Neural crest cell (in vitro differentiated cells): ENCODE measurements around the gene TBC1D17. TPM values are rescaled to one million over a fixed set of nuclear protein-coding genes. Genes with fewer than 3 reads are reported as not detected.

Source experiments
- DNase-seq: peaks from one replicate; pipeline ENCODE4 v3.0.0; 2021; ENCODE audit warnings: low read depth, mixed read lengths, low spot score
- H3K27ac Mint-ChIP-seq: one replicate; pipeline ENCODE4 v1.8.0; 2021; ENCODE audit warnings: mild to moderate bottlenecking, mixed read lengths; ENCODE audit not compliant: unreplicated experiment
- H3K27me3 Mint-ChIP-seq: 2 replicates; pipeline ENCODE4 v1.8.0; 2021; ENCODE audit warnings: low read depth, mild to moderate bottlenecking, mixed read lengths
- H3K36me3 Mint-ChIP-seq: 2 replicates; pipeline ENCODE4 v1.8.0; 2021; ENCODE audit warnings: low read depth, mild to moderate bottlenecking, mixed read lengths
- H3K4me1 Mint-ChIP-seq: 2 replicates; pipeline ENCODE4 v1.8.0; 2021; ENCODE audit warnings: mixed read lengths
- H3K4me3 Mint-ChIP-seq: one replicate; pipeline ENCODE4 v1.8.0; 2021; ENCODE audit warnings: mild to moderate bottlenecking, mixed read lengths
- H3K9me3 Mint-ChIP-seq: 2 replicates; pipeline ENCODE4 v1.8.0; 2021; ENCODE audit warnings: mixed read lengths
- CTCF ChIP-seq: fragments of 200-600 bp; sonication (generic); conservative IDR thresholded peaks from 2 replicates; pipeline ENCODE4 v1.5.0; 2021; ENCODE audit warnings: antibody characterized with exemption, mild to moderate bottlenecking
- total RNA-seq: library from RNA; stranded (reverse); gene quantifications from 2 replicates; pipeline ENCODE4 v1.2.1, GENCODE V29; 2021

The TBC1D17 gene
- total RNA-seq, 1 donor from 2014 or later, result 30.5 TPM

DNA sequence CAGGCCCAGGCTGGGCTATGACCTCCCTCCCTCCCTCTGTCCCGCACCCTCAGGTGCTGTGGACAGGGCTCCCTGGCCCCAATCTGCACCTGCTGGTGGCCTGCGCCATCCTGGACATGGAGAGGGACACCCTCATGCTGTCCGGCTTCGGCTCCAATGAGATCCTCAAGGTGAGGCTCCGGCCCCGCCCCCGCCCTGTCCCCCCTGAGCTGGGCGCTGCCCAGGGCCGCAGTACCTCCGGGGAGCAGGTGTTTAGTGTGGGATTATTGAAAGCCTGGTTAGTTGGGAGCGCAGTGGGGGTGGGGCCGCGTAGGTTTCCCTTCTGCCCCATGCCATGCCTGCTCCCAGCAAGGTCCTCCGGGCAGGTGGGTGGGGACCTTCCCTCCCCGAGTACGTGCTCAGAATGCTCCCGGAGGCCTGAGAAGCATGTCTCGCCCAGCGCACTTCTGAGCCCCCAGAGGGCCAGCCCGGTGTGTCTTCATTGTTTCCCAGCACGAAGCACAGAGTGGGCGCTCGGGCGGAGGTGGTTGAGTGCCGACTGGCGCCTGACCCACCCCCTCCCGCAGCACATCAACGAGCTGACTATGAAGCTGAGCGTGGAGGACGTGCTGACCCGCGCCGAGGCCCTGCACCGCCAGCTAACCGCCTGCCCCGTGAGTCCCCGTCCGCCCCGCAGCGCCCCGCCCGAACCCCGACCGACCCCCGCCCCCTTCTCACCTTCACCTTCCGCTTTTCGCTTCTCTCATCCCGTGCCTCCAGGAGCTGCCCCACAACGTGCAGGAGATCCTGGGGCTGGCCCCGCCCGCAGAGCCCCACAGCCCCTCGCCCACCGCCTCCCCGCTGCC, 10.4 kb downstream of the TBC1D17 start:
- no peak for TF ChIP-seq CTCF
- Mint-ChIP-seq H3K4me3 (no peak overlapping the region), H3K4me1 (peaks cover 4% of the 10 kb centered on the region), H3K27me3 (peaks cover 21% of the 10 kb centered on the region), H3K27ac (no peak overlapping the region), H3K9me3 (no peaks in the 10 kb centered on the region), H3K36me3 (peaks cover 16% of the 10 kb centered on the region)
- DNase-seq, result no peak

DNA sequence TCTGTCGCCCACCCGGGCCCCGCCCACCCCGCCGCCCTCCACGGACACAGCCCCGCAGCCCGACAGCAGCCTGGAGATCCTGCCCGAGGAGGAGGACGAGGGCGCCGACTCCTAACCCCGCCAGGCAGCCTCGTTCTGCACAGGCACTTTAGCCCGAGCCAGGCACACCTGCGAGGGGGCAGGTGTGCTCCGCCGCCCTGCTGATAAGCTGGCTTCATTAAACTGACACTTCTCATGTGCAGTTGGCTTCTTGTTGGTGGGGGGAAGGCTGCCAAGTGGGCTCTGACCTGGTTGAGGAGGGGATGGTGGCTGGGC, 11.0 kb downstream of the TBC1D17 start:
- no peaks in the 10 kb centered on the region for H3K9me3 Mint-ChIP-seq
- peaks cover 4% of the 10 kb centered on the region for H3K4me1 Mint-ChIP-seq
- H3K36me3 Mint-ChIP-seq, result peaks cover 11% of the 10 kb centered on the region
- H3K27ac Mint-ChIP-seq, result no peak overlapping the region
- no peak overlapping the region for H3K4me3 Mint-ChIP-seq
- no peak for TF ChIP-seq CTCF
- DNase-seq, result no peak
- peaks cover 26% of the 10 kb centered on the region for H3K27me3 Mint-ChIP-seq

DNA sequence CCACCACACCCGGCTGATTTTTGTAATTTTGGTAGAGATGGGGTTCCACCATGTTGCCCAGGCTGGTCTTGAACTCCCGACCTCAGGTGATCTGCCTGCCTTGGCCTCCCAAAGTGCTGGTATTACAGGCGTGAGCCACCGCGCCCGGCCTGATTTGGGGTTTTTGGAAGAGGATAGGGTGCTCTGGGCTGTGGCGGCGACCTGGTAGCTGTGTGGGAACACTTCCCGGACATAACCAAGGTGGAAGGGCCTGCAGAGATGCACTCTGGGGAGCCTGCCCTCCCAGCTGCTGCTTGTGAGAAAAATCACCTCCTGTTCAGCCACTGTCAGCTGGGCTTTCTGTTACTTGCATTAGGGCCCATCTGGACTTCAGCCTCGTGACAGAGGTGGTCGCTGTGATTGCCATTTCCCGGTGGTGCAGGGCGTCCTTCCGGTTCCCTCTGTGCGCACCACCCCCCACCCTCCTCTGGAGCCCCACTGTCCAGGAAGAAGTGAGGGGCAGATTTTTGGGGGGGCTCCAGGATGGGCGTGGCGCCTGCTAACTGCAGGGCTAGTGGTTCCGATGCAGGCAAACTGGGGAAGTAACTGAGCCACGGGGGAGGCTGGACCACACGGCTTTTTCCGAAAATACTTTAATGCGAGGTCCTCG, 11.7 kb downstream of the TBC1D17 start:
- no peak overlapping the region for H3K27ac Mint-ChIP-seq
- no peak for TF ChIP-seq CTCF
- H3K36me3 Mint-ChIP-seq, result peaks cover 9% of the 10 kb centered on the region
- H3K9me3 Mint-ChIP-seq, result no peaks in the 10 kb centered on the region
- peaks cover 27% of the 10 kb centered on the region for H3K27me3 Mint-ChIP-seq
- peaks cover 4% of the 10 kb centered on the region for H3K4me1 Mint-ChIP-seq
- no peak overlapping the region for H3K4me3 Mint-ChIP-seq
- no peak for DNase-seq

- H3K4me3 Mint-ChIP-seq, result no peak overlapping the region
- H3K27ac Mint-ChIP-seq, result no peak overlapping the region
- peak; percentile 61 for DNase-seq
- H3K4me1 Mint-ChIP-seq, result peaks cover 4% of the 10 kb centered on the region
- H3K9me3 Mint-ChIP-seq, result no peaks in the 10 kb centered on the region
- H3K27me3 Mint-ChIP-seq, result peaks cover 27% of the 10 kb centered on the region
- TF ChIP-seq CTCF, result peak; percentile 70
- peaks cover 5% of the 10 kb centered on the region for H3K36me3 Mint-ChIP-seq
These were observed 12.3 kb downstream of the TBC1D17 start for GRCh38 chr19:49889687-49890348.

- H3K4me3 Mint-ChIP-seq, result no peak overlapping the region
- peaks cover 5% of the 10 kb centered on the region for H3K36me3 Mint-ChIP-seq
- no peak overlapping the region for H3K27ac Mint-ChIP-seq
- peaks cover 27% of the 10 kb centered on the region for H3K27me3 Mint-ChIP-seq
- peaks cover 4% of the 10 kb centered on the region for H3K4me1 Mint-ChIP-seq
- no peaks in the 10 kb centered on the region for H3K9me3 Mint-ChIP-seq
- peak; percentile 8 for TF ChIP-seq CTCF
- peak; percentile 46 for DNase-seq
These were observed 13.1 kb downstream of the TBC1D17 start for GRCh38 chr19:49890349-49891311.
